Measurements from ENCODE around the gene ZSCAN4.

Gene ZSCAN4

GRCh38 chr19:57653689-57654088 lies 15.0 kb upstream of the ZSCAN4 start:
- H3K27me3 ChIP-seq (ENCODE audit: control insufficient read depth, insufficient read depth, low read length): no peaks in the 10 kb centered on the region

GRCh38 chr19:57655443-57655842 lies 13.3 kb upstream of the ZSCAN4 start:
- Histone ChIP-seq H3K27me3 (ENCODE audit: control insufficient read depth, insufficient read depth, low read length) (peaks cover 16% of the 10 kb centered on the region), H3K4me3 (ENCODE audit: low read depth, low read length) (no peak overlapping the region), H3K9me3 (ENCODE audit: control insufficient read depth, insufficient read depth, low read length) (no peaks in the 10 kb centered on the region), H3K36me3 (ENCODE audit: control insufficient read depth, insufficient read depth, low read length) (no peaks in the 10 kb centered on the region), H3K9ac (ENCODE audit: low read depth, low read length) (no peak overlapping the region), H3K4me1 (ENCODE audit: control insufficient read depth, insufficient read depth, low read length) (no peaks in the 10 kb centered on the region)

More at GRCh38 chr19:57653689-57654088, 15.0 kb upstream of the ZSCAN4 start:
- no peak overlapping the region for H3K4me3 ChIP-seq (ENCODE audit: low read depth, low read length)
- H3K9ac ChIP-seq (ENCODE audit: low read depth, low read length): no peak overlapping the region
- no peaks in the 10 kb centered on the region for H3K36me3 ChIP-seq (ENCODE audit: control insufficient read depth, insufficient read depth, low read length)
- no peaks in the 10 kb centered on the region for H3K4me1 ChIP-seq (ENCODE audit: control insufficient read depth, insufficient read depth, low read length)
- H3K9me3 ChIP-seq (ENCODE audit: control insufficient read depth, insufficient read depth, low read length): no peaks in the 10 kb centered on the region

- Histone ChIP-seq H3K9ac (ENCODE audit: low read depth, low read length) (no peak overlapping the region), H3K27me3 (ENCODE audit: control insufficient read depth, insufficient read depth, low read length) (peaks cover 25% of the 10 kb centered on the region), H3K4me3 (ENCODE audit: low read depth, low read length) (no peak overlapping the region), H3K9me3 (ENCODE audit: control insufficient read depth, insufficient read depth, low read length) (no peaks in the 10 kb centered on the region), H3K36me3 (ENCODE audit: control insufficient read depth, insufficient read depth, low read length) (no peaks in the 10 kb centered on the region), H3K4me1 (ENCODE audit: control insufficient read depth, insufficient read depth, low read length) (no peaks in the 10 kb centered on the region)
These were observed 12.4 kb upstream of the ZSCAN4 start for GRCh38 chr19:57656346-57656745.

GRCh38 chr19:57664269-57665127 lies 4.2 kb upstream of the ZSCAN4 start:
- Histone ChIP-seq H3K9me3 (ENCODE audit: control insufficient read depth, insufficient read depth, low read length) (no peaks in the 10 kb centered on the region), H3K4me3 (ENCODE audit: low read depth, low read length) (peak overlapping the region; percentile 52), H3K27me3 (ENCODE audit: control insufficient read depth, insufficient read depth, low read length) (peaks cover 27% of the 10 kb centered on the region), H3K9ac (ENCODE audit: low read depth, low read length) (peak overlapping the region; percentile 47), H3K36me3 (ENCODE audit: control insufficient read depth, insufficient read depth, low read length) (no peaks in the 10 kb centered on the region), H3K4me1 (ENCODE audit: control insufficient read depth, insufficient read depth, low read length) (peaks cover 2% of the 10 kb centered on the region)

- H3K4me1 ChIP-seq (ENCODE audit: control insufficient read depth, insufficient read depth, low read length): peaks cover 2% of the 10 kb centered on the region
- H3K4me3 ChIP-seq (ENCODE audit: low read depth, low read length): no peak overlapping the region
- no peak overlapping the region for H3K9ac ChIP-seq (ENCODE audit: low read depth, low read length)
- H3K27me3 ChIP-seq (ENCODE audit: control insufficient read depth, insufficient read depth, low read length): peaks cover 19% of the 10 kb centered on the region
- H3K9me3 ChIP-seq (ENCODE audit: control insufficient read depth, insufficient read depth, low read length): no peaks in the 10 kb centered on the region
- H3K36me3 ChIP-seq (ENCODE audit: control insufficient read depth, insufficient read depth, low read length): no peaks in the 10 kb centered on the region
These were observed 3.4 kb upstream of the ZSCAN4 start for GRCh38 chr19:57665261-57665806.

DNA sequence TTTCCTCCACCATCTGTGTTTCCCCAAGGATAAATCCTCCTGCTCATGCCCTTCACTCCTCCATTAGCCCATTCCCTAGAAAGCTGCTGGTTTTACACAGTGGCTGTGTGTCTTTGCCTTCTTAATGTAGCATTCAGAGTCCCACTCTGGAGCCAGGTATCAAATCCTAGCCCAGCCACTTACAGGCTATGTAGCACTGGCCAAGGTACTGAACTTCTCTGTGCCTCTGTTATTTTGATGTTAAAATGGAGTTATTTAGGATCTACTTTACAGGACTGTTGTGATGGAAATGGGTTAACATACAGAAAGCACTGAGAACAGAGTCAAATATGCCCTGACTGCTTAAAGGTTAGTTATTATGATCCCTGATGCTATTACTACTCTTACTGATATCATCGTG lies 1.5 kb upstream of the ZSCAN4 start:
- peaks cover 14% of the 10 kb centered on the region for H3K27me3 ChIP-seq (ENCODE audit: control insufficient read depth, insufficient read depth, low read length)
- no peak overlapping the region for H3K9ac ChIP-seq (ENCODE audit: low read depth, low read length)
- peaks cover 2% of the 10 kb centered on the region for H3K4me1 ChIP-seq (ENCODE audit: control insufficient read depth, insufficient read depth, low read length)
- no peak overlapping the region for H3K4me3 ChIP-seq (ENCODE audit: low read depth, low read length)
- H3K36me3 ChIP-seq (ENCODE audit: control insufficient read depth, insufficient read depth, low read length): no peaks in the 10 kb centered on the region
- no peaks in the 10 kb centered on the region for H3K9me3 ChIP-seq (ENCODE audit: control insufficient read depth, insufficient read depth, low read length)

GRCh38 chr19:57671124-57671895 lies 2.6 kb downstream of the ZSCAN4 start:
- Histone ChIP-seq H3K27me3 (ENCODE audit: control insufficient read depth, insufficient read depth, low read length) (peaks cover 7% of the 10 kb centered on the region), H3K9ac (ENCODE audit: low read depth, low read length) (no peak overlapping the region), H3K9me3 (ENCODE audit: control insufficient read depth, insufficient read depth, low read length) (no peaks in the 10 kb centered on the region), H3K4me1 (ENCODE audit: control insufficient read depth, insufficient read depth, low read length) (no peaks in the 10 kb centered on the region), H3K4me3 (ENCODE audit: low read depth, low read length) (no peak overlapping the region), H3K36me3 (ENCODE audit: control insufficient read depth, insufficient read depth, low read length) (no peaks in the 10 kb centered on the region)

DNA sequence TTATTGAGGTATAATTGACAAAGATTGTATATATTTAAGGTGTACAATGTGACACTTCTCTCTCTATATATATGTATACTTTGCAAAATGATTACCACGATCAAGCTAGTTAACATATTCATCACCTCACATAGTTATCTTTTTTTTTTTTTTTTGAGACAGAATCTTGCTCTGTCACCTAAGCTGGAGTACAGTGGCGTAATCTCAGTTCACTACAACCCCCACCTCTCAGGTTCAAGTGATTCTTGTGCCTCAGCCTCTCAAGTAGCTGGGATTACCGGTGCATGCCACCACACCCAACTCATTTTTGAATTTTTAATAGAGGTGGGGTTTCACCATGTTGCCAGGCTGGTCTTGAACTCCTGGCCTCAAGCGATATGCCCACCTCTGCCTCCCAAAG lies 3.7 kb downstream of the ZSCAN4 start:
- Histone ChIP-seq H3K9ac (ENCODE audit: low read depth, low read length) (no peak overlapping the region), H3K4me1 (ENCODE audit: control insufficient read depth, insufficient read depth, low read length) (no peaks in the 10 kb centered on the region), H3K4me3 (ENCODE audit: low read depth, low read length) (no peak overlapping the region), H3K36me3 (ENCODE audit: control insufficient read depth, insufficient read depth, low read length) (no peaks in the 10 kb centered on the region), H3K27me3 (ENCODE audit: control insufficient read depth, insufficient read depth, low read length) (peaks cover 7% of the 10 kb centered on the region), H3K9me3 (ENCODE audit: control insufficient read depth, insufficient read depth, low read length) (no peaks in the 10 kb centered on the region)

GRCh38 chr19:57675881-57676280 lies 7.1 kb downstream of the ZSCAN4 start:
- Histone ChIP-seq H3K4me1 (ENCODE audit: control insufficient read depth, insufficient read depth, low read length) (no peaks in the 10 kb centered on the region), H3K9ac (ENCODE audit: low read depth, low read length) (no peak overlapping the region), H3K36me3 (ENCODE audit: control insufficient read depth, insufficient read depth, low read length) (no peaks in the 10 kb centered on the region), H3K9me3 (ENCODE audit: control insufficient read depth, insufficient read depth, low read length) (no peaks in the 10 kb centered on the region), H3K4me3 (ENCODE audit: low read depth, low read length) (no peak overlapping the region), H3K27me3 (ENCODE audit: control insufficient read depth, insufficient read depth, low read length) (peaks cover 19% of the 10 kb centered on the region)

- no peaks in the 10 kb centered on the region for H3K4me1 ChIP-seq (ENCODE audit: control insufficient read depth, insufficient read depth, low read length)
- peaks cover 39% of the 10 kb centered on the region for H3K36me3 ChIP-seq (ENCODE audit: control insufficient read depth, insufficient read depth, low read length)
- peaks cover 14% of the 10 kb centered on the region for H3K27me3 ChIP-seq (ENCODE audit: control insufficient read depth, insufficient read depth, low read length)
- H3K9me3 ChIP-seq (ENCODE audit: control insufficient read depth, insufficient read depth, low read length): peaks cover 18% of the 10 kb centered on the region
- H3K9ac ChIP-seq (ENCODE audit: low read depth, low read length): peak overlapping the region; percentile 91
- peak overlapping the region; percentile 79 for H3K4me3 ChIP-seq (ENCODE audit: low read depth, low read length)
These were observed 13.6 kb downstream of the ZSCAN4 start for GRCh38 chr19:57682226-57682766.

GRCh38 chr19:57686727-57687126 lies 18.0 kb downstream of the ZSCAN4 start:
- Histone ChIP-seq H3K4me3 (ENCODE audit: low read depth, low read length) (no peak overlapping the region), H3K9ac (ENCODE audit: low read depth, low read length) (no peak overlapping the region), H3K27me3 (ENCODE audit: control insufficient read depth, insufficient read depth, low read length) (no peaks in the 10 kb centered on the region), H3K36me3 (ENCODE audit: control insufficient read depth, insufficient read depth, low read length) (peaks cover 53% of the 10 kb centered on the region), H3K4me1 (ENCODE audit: control insufficient read depth, insufficient read depth, low read length) (no peaks in the 10 kb centered on the region), H3K9me3 (ENCODE audit: control insufficient read depth, insufficient read depth, low read length) (peaks cover 37% of the 10 kb centered on the region)

All from iPS-15b (cell line).